ENCODE data around the gene CDYL2.
A peak's percentile ranks its signal among the peaks of the same experiment; 100 is the strongest.

CDYL2 gene

GRCh38 chr16:80620736-80621605 lies 183.4 kb downstream of the CDYL2 start:
- DNase-seq (ENCODE audit: low spot score), result no peak

- no peak for DNase-seq (ENCODE audit: low spot score)
These were observed 184.6 kb downstream of the CDYL2 start for GRCh38 chr16:80619824-80620223.

GRCh38 chr16:80618862-80619648 lies 185.3 kb downstream of the CDYL2 start:
- DNase-seq (ENCODE audit: low spot score), result no peak

DNA sequence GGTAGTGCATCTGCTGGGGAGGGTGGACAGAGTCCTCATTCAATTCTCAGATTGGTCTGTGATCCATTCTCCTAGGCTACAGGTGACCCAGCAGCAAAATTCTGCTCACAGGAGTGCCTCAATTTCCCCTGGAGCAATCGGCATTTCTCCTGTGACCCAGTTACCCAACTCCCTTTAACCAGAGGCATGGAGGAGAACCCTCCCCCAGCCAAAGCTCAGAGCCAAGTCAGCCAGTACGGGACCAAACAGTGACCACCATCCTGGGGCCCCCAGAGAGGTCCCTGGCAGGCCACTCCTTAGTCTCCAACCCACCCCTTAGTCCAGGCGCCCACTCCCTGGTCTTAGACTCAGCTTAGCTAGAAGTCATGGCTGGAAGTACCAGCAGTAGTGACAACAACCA lies 188.0 kb downstream of the CDYL2 start:
- no peak for DNase-seq (ENCODE audit: low spot score)

- DNase-seq (ENCODE audit: low spot score), result no peak
These were observed 188.7 kb downstream of the CDYL2 start for GRCh38 chr16:80615735-80616134.

DNA sequence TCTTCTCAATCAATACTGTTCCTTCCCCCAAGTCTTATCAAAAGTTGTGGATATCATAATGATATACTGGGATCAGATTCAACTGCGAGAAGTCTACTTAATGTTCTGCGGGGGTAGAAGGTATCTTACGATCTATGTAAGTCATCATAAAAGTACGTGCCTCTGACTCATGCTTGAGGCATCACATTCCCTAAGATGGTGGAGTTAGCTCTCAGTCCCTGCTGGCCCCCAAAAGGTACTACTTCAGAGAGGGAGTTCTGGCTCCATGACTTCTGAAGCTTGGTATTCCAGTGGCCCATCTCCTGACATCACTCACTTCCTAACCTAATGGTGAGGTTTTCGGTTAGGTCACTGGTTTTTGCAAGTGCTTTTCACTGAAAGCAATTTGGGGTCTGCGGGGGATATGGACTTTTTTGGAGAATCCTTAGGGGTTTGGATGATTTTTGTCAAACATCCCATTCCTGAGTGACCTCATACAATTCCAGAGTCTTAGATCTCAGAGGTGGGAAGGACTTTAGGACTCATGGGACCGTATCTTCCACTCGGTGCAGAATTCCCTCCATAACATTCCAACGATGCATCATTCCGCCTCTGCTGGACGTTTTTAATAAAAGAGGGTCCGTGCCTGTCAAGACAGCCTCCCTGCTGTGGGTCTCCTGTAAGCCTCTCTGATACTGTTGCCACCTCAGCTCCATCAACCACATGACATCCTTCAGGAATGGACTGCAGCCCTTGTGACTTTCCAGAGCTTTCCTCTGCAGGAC lies 189.3 kb downstream of the CDYL2 start:
- DNase-seq (ENCODE audit: low spot score), result peak; percentile 65

GRCh38 chr16:80612461-80613017 lies 191.9 kb downstream of the CDYL2 start:
- DNase-seq (ENCODE audit: low spot score), result no peak

DNA sequence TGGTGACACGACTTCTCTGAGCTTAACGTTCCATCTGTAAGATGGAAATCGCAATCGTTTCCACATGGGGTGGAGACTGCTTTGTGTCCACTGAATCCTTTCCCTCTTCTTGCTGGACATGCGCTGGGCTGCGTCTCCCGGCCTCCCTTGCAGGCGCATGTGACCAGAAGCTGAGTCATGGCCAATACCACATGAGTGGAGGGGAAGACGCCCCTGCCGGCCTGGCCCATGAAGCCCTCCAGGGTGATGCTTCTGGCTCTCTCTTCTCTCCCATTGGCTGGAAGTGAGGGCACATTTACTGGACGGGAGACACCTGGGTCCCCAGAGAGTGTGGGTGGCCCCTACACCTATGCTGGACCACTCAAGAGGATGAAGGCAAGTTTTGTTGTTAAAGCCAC lies 192.5 kb downstream of the CDYL2 start:
- DNase-seq (ENCODE audit: low spot score), result no peak

- no peak for DNase-seq (ENCODE audit: low spot score)
These were observed 193.0 kb downstream of the CDYL2 start for GRCh38 chr16:80611171-80611929.

GRCh38 chr16:80610481-80611156 lies 193.8 kb downstream of the CDYL2 start:
- DNase-seq (ENCODE audit: low spot score), result no peak

GRCh38 chr16:80608946-80609345 lies 195.5 kb downstream of the CDYL2 start:
- no peak for DNase-seq (ENCODE audit: low spot score)

DNA sequence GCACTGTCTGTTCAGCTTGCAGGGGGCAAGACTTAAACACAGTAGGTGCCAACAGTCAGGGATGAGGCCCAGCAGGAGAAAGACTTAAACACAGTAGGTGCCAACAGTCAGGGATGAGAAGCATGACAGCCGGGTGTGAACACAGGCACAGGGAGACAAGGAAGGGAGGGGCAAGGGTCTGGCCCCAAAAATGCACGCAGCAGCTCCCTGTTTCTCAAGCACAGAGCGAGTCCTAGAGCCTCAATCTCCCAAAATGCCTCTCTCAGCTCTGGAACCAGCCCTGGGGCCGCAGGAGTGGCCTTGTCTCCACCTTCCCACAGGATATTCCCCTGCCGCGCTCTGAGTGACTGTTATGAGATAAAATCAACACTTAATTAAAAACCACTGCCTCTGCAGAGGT lies 197.2 kb downstream of the CDYL2 start:
- DNase-seq (ENCODE audit: low spot score), result no peak

DNA sequence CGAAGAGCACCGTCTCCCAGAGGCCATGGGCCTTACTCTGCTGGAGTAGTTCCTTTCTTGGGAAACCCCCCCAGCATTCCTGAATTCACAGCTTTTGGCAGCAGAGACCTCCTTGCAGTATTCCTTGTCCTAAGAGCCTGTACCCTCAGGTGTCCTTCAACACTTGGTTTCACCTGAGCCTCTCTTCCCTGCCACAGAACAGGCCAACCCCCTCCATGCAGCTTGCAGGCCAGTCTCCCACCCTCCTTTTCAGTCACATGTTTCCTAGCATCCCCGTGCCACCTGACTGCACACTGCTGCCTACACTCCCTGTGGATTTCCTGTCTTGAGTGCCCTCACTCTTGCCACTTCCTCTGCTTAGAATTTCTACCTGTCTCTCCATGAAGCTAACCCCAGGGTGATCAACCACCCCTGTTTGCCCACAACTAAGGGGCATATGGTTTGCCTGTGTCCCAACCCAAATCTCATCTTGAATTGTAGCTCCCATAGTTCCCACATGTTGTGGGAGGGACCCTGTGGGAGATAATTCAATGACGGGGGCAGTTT lies 198.1 kb downstream of the CDYL2 start:
- no peak for DNase-seq (ENCODE audit: low spot score)

DNA sequence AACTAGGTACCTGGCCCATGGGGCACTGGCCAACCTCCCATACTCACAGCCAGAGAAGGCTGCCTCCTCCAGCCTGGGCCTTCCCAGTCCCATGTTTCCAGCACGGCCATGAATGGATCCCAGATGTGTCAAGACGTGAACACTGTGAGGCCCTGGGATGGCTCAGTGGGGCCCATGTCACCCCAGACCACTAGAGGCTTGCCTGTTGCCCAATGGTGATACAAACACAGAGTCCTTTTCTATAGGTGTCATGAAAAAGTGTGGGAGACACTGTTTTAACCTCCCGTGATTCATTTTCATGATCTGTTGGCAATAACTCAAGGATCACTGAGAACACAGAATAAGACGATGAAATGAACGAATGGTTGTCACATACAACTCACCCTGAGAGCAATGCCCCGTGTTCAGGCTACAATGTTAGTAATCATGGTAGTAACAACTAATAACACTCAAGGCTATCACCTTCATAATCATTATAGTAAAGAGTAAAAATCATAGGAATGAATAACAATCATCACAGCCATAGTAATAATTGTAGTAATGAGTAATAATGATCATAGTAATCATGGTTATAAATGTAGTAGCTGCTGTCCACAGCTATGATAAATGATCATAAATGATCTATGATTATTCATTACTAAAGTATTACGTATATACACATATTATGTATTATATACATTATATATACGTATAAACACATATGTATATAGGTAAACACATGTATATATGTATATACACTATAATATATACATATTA lies 199.6 kb downstream of the CDYL2 start:
- DNase-seq (ENCODE audit: low spot score), result no peak

GRCh38 chr16:80602894-80603293 lies 201.5 kb downstream of the CDYL2 start:
- DNase-seq (ENCODE audit: low spot score), result no peak

DNA sequence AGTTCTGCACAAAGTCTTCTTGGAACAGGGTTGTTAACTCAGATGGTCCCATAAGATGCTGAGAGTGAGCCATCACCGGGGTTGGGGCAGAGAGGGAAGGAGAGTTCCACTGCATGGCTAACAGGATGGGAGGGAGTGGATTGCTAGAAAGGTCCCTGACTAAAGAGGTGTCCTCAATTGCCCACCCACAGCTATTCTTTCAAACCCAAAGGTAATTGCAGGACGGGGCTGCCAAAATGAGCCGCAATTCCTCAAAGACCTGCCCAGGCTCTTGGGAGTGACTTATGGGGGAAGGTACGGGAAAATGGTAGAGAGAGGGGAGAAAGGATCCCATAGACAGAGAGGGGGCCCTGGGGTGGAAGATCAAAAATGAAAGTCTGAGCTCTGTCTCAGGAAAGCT lies 203.2 kb downstream of the CDYL2 start:
- DNase-seq (ENCODE audit: low spot score), result no peak

DNA sequence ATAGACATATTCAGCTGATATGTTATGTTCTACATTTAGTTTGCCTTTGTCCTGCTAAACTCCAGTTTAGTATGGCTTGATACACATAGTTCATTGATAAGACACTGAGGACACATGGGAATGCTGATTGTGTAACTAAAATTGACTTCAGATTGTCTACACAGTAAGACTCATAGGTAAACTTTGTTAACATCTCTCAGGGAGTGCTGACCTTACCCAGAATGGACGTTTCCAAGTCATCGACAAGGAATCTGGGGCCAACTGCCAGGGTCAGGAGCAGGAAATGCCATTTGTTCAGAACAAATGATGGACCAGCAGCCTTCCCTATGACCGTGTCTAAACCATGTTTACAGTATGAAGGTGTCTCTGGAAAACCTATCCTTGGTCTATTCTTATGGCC lies 204.9 kb downstream of the CDYL2 start:
- peak; percentile 49 for DNase-seq (ENCODE audit: low spot score)

DNA sequence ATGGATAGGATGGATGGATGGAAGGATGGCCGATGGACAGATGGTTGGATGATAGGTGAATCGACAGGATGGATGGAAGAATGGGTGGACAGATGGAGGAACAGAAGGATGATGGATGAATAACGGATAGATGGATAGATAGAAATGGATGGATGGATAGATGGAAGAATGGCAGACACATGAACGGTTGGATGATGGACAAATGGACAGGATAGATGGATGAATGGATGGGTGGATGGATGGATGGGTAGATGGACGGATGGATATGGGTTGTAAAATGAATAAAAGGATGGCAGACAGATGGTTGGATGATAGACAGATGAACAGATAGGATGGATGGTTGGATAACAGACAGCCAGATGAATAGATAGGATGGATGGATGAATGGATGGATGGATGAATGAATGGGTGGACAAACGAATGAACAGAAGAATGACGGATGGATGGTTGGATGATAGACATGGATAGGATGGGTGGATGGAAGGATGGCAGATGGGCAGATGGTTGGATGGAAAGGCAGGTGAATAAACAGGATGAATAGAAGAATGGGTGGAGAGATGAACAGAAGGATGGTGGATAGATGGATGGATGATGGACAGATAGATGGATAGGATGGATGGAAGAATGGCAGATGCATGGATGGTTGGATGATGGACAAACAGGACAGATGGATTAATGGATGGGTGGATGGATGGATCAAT lies 207.7 kb downstream of the CDYL2 start:
- DNase-seq (ENCODE audit: low spot score), result no peak

- DNase-seq (ENCODE audit: low spot score), result no peak
These were observed 209.6 kb downstream of the CDYL2 start for GRCh38 chr16:80594756-80595155.

Data from AG08396 (cell line).